MM.1S (cell line): ENCODE measurements around the gene SIN3A.
"Not testable (repeated sequence)": the region's sequence is repeated elsewhere in the genome, so short reads cannot be mapped to it uniquely, and the experiment has no call there.

Source experiments
- EZH2 ChIP-seq: fragments of 300-600 bp; sonication (generic); optimal IDR thresholded peaks from 2 replicates; pipeline ENCODE3; 2017; ENCODE audit warnings: low read depth, mild to moderate bottlenecking, antibody characterized with exemption, low read length, mixed read lengths
- EZH2phosphoT487 ChIP-seq: fragments of 300-600 bp; sonication (generic); IDR thresholded peaks from 2 replicates; pipeline ENCODE4 v1.6.1; 2018; ENCODE audit warnings: antibody characterized with exemption, low read length
- TF ChIP-seq, protein P1 (sequence below): fragments of 300-600 bp; sonication (generic); IDR thresholded peaks from 2 replicates; pipeline ENCODE4 v1.5.1; 2016; ENCODE audit warnings: antibody characterized with exemption, low read length, mixed read lengths

DNA sequence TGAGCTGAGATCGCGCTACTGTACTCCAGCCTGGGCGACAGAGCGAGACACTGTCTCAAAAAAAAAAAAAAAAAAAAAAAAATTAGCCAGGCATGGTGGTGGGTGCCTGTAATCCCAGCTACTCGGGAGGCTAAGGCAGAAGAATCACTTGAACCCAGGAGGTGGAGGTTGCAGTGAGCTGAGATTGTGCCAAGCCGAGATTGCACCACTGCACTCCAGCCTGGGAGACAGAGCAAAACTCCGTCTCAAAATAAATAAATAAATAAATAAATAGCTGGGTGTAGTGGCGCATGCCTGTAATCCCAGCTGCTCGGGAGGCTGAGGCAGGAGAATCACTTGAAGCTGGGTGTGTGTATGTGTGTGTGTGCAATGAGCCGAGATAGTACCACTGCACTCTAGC is 6.2 kb downstream of the SIN3A start:
- TF ChIP-seq, protein P1, sequence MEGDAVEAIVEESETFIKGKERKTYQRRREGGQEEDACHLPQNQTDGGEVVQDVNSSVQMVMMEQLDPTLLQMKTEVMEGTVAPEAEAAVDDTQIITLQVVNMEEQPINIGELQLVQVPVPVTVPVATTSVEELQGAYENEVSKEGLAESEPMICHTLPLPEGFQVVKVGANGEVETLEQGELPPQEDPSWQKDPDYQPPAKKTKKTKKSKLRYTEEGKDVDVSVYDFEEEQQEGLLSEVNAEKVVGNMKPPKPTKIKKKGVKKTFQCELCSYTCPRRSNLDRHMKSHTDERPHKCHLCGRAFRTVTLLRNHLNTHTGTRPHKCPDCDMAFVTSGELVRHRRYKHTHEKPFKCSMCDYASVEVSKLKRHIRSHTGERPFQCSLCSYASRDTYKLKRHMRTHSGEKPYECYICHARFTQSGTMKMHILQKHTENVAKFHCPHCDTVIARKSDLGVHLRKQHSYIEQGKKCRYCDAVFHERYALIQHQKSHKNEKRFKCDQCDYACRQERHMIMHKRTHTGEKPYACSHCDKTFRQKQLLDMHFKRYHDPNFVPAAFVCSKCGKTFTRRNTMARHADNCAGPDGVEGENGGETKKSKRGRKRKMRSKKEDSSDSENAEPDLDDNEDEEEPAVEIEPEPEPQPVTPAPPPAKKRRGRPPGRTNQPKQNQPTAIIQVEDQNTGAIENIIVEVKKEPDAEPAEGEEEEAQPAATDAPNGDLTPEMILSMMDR, result not testable (repeated sequence)
- TF ChIP-seq EZH2, EZH2phosphoT487: not testable (repeated sequence)
